Keratinocyte (primary cell): ENCODE results near the gene ATP9B. TPM values are rescaled to one million over a fixed set of nuclear protein-coding genes. Genes with fewer than 3 reads are reported as not detected.

ENCODE experiments used
- DNase-seq: peaks from one replicate; pipeline ENCODE4 v3.0.0-alpha.2; 2011; ENCODE audit warnings: low read depth, missing footprints, low spot score
- FAIRE-seq: peaks from 2 replicates; lab custom pipeline; 2011; peaks lifted over from hg19 to GRCh38; lab: Jason Lieb, UNC
- H2AFZ ChIP-seq: 2 replicates; pipeline ENCODE4 v1.6.0; 2012; ENCODE audit warnings: low read length, control low read depth, inconsistent platforms; ENCODE audit not compliant: control insufficient read depth
- H3K27ac ChIP-seq: 2 replicates; pipeline ENCODE4 v1.5.1; 2011; ENCODE audit warnings: low read length; ENCODE audit not compliant: control insufficient read depth, insufficient read depth
- H3K27me3 ChIP-seq: 3 replicates; pipeline ENCODE4 v1.6.0; 2011; ENCODE audit warnings: low read length; ENCODE audit not compliant: control insufficient read depth, insufficient read depth; ENCODE audit errors: extremely low read depth
- H3K36me3 ChIP-seq, 2 experiments: 2 replicates in 1 of 2; 3 replicates in 1 of 2; pipeline ENCODE4 v1.5.1; 2011; ENCODE audit warnings: low read length in 2 of 2, mild to moderate bottlenecking in 1 of 2; ENCODE audit not compliant: control insufficient read depth in 2 of 2, insufficient read depth in 2 of 2; ENCODE audit errors: extremely low read depth in 1 of 2
- H3K4me1 ChIP-seq: 3 replicates; pipeline ENCODE4 v1.5.1; 2011; ENCODE audit warnings: low read length; ENCODE audit not compliant: control insufficient read depth, insufficient read depth; ENCODE audit errors: extremely low read depth
- H3K4me2 ChIP-seq: 3 replicates; pipeline ENCODE4 v1.6.0; 2011; ENCODE audit warnings: low read depth, low read length; ENCODE audit not compliant: control insufficient read depth, insufficient read depth; ENCODE audit errors: extremely low read depth
- H3K4me3 ChIP-seq, 3 experiments: fragments of 200-600 bp in 1 of 3; sonication (generic) in 1 of 3; 2 replicates in 2 of 3; 3 replicates in 1 of 3; pipeline ENCODE4 v1.5.1; 2011 to 2016; ENCODE audit warnings: low read length in 3 of 3, mild to moderate bottlenecking in 3 of 3, control low read depth in 2 of 3, inconsistent platforms in 1 of 3, low read depth in 1 of 3, mixed read lengths in 1 of 3, mixed run types in 1 of 3, moderate library complexity in 1 of 3; ENCODE audit not compliant: control insufficient read depth in 2 of 3, insufficient read depth in 2 of 3; ENCODE audit errors: extremely low read depth in 1 of 3
- H3K79me2 ChIP-seq: 2 replicates; pipeline ENCODE4 v1.6.0; 2012; ENCODE audit warnings: low read length; ENCODE audit not compliant: control insufficient read depth, insufficient read depth
- H3K9ac ChIP-seq: 3 replicates; pipeline ENCODE4 v1.6.0; 2011; ENCODE audit warnings: low read length; ENCODE audit not compliant: control insufficient read depth, insufficient read depth; ENCODE audit errors: extremely low read depth
- H3K9me1 ChIP-seq: 3 replicates; pipeline ENCODE4 v1.6.0; 2011; ENCODE audit warnings: low read length; ENCODE audit not compliant: control insufficient read depth, insufficient read depth; ENCODE audit errors: extremely low read depth
- H3K9me3 ChIP-seq: 2 replicates; pipeline ENCODE4 v1.5.1; 2012; ENCODE audit warnings: low read depth, low read length; ENCODE audit not compliant: control insufficient read depth
- H4K20me1 ChIP-seq: 3 replicates; pipeline ENCODE4 v1.6.0; 2011; ENCODE audit warnings: low read length; ENCODE audit not compliant: control insufficient read depth, insufficient read depth; ENCODE audit errors: extremely low read depth
- EZH2 ChIP-seq: IDR thresholded peaks from one replicate; pipeline ENCODE4 v1.6.1; 2012; ENCODE audit warnings: inconsistent platforms, mild to moderate bottlenecking, low read length, moderate library complexity
- dilution Hi-C: fragments of 300-500 bp; cut with MboI; formaldehyde crosslinking; loops from one replicate; pipeline ENCODE4 v1.7.0; 2020; ENCODE audit warnings: low sequenced_read_pairs; ENCODE audit not compliant: extremely low pct_ligation_motif_present
- polyA plus RNA-seq, 5 experiments: library from polyadenylated mRNA; depleted of rRNA in 3 of 5; stranded (reverse) in 3 of 5; stranded (forward) in 1 of 5; unstranded in 1 of 5; fragments of >200 nt; gene quantifications; 1 replicate in 1 of 5; 2 replicates in 3 of 5; 3 replicates in 1 of 5; pipeline versions ENCODE4 v1.2.1 to v1.2.3, GENCODE V29; 2011 to 2012; ENCODE audit warnings: missing spikeins in 2 of 5, low read depth in 1 of 5, low replicate concordance in 1 of 5
- TF ChIP-seq, protein P1 (sequence below), 3 experiments: IDR thresholded peaks in 1 of 3; conservative IDR thresholded peaks in 1 of 3; optimal IDR thresholded peaks in 1 of 3; 2 replicates in 2 of 3; 3 replicates in 1 of 3; pipeline versions ENCODE3 to v1.5.1; 2011; ENCODE audit warnings: low read length in 3 of 3, mild to moderate bottlenecking in 3 of 3, moderate library complexity in 2 of 3, control low read depth in 1 of 3, inconsistent platforms in 1 of 3; ENCODE audit not compliant: insufficient read depth in 2 of 3; ENCODE audit errors: extremely low read depth in 1 of 3

The ATP9B gene
- polyA plus RNA-seq, 1 donor (not counting 4 experiments of a cell fraction or from before 2014, with no cell fraction given), result 16.1 TPM

DNA sequence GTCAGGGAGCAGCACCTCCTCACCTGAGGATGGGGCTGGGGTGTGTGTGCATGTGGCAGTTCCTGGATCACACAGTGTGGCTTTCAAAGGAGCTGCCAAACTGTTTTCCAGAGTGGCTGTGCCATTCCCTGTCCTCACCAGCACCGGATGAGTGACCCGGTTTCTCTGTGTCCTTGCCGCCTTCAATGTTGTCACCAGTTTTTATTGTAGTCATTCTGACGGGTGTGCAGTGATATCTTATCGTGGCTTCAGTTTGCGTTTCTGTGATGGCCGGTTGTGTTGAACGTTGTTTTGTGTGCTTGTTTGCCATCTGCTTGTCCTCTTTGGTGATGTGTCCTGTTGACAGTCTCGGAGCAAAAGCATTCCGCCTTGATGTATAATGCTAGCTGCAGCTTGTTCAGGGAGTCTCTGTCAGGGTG, 108.9 kb downstream of the ATP9B start:
- FAIRE-seq, result no peak
- H2AFZ ChIP-seq, result no peak overlapping the region
- TF ChIP-seq, protein P1, sequence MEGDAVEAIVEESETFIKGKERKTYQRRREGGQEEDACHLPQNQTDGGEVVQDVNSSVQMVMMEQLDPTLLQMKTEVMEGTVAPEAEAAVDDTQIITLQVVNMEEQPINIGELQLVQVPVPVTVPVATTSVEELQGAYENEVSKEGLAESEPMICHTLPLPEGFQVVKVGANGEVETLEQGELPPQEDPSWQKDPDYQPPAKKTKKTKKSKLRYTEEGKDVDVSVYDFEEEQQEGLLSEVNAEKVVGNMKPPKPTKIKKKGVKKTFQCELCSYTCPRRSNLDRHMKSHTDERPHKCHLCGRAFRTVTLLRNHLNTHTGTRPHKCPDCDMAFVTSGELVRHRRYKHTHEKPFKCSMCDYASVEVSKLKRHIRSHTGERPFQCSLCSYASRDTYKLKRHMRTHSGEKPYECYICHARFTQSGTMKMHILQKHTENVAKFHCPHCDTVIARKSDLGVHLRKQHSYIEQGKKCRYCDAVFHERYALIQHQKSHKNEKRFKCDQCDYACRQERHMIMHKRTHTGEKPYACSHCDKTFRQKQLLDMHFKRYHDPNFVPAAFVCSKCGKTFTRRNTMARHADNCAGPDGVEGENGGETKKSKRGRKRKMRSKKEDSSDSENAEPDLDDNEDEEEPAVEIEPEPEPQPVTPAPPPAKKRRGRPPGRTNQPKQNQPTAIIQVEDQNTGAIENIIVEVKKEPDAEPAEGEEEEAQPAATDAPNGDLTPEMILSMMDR (optimal IDR thresholded peaks at IDR 0.05 in 1 of 3, IDR thresholded peaks at IDR 0.05 in 1 of 3, conservative IDR thresholded peaks at IDR 0.05 in 1 of 3; ENCODE audit: extremely low read depth in 1 of 3, insufficient read depth in 2 of 3, low read length in 3 of 3), result no peak
- no peak for TF ChIP-seq EZH2

DNA sequence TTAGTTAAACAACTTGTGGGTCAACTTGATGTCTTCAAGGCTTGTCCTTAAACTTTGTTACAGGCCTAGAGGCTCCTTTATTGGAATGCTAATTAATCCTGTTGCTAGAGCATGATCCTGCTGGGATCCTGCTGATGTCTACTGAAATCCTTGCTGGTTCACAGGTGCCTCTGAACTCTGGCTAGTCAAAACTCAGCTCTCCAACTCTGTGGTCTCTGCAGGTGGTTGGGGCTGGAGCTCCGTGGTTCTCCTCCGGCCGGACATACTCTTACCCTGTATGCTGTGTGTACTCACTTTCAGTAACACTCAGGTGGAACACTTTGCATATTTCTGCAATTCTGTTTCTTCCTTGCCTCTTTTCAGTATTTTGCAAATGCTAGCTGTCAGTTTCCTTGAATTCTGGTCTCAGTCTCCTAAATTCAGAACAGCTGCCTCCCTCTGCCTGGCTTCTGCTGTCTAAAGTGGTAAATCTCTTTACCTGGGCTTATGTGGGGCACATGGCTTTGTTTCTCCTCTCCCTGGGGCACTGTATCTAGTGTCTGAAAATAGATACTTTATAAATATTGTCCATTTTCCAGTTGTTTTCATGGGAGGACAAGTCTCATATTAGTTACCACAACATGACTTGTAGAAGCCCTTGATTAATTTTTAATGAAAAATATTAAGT, 113.0 kb downstream of the ATP9B start:
- Histone ChIP-seq H3K27me3 (no peaks in the 10 kb centered on the region), H3K9ac (no peak overlapping the region), H3K36me3 (no peaks in the 10 kb centered on the region), H3K9me3 (no peaks in the 10 kb centered on the region), H4K20me1 (no peaks in the 10 kb centered on the region), H3K27ac (no peak overlapping the region), H3K4me3 (no peak overlapping the region), H3K4me1 (no peaks in the 10 kb centered on the region), H3K9me1 (no peaks in the 10 kb centered on the region), H2AFZ (no peak overlapping the region), H3K4me2 (no peak overlapping the region), H3K79me2 (no peaks in the 10 kb centered on the region)
- FAIRE-seq (no peak), DNase-seq (no peak)
- no peak for TF ChIP-seq EZH2
- TF ChIP-seq, protein P1 (optimal IDR thresholded peaks at IDR 0.05 in 1 of 3, IDR thresholded peaks at IDR 0.05 in 1 of 3, conservative IDR thresholded peaks at IDR 0.05 in 1 of 3; ENCODE audit: extremely low read depth in 1 of 3, insufficient read depth in 2 of 3, low read length in 3 of 3), result no peak
- dilution Hi-C loops, result no loop called here

More for the DNA sequence above, 108.9 kb downstream of the ATP9B start:
- no peaks in the 10 kb centered on the region for H3K79me2 ChIP-seq
- H3K36me3 ChIP-seq, result no peaks in the 10 kb centered on the region
- dilution Hi-C loops, result no loop called here
- no peaks in the 10 kb centered on the region for H3K9me1 ChIP-seq
- H4K20me1 ChIP-seq, result no peaks in the 10 kb centered on the region
- no peak overlapping the region for H3K4me3 ChIP-seq
- no peak for DNase-seq
- H3K9me3 ChIP-seq, result no peaks in the 10 kb centered on the region
- no peak overlapping the region for H3K27ac ChIP-seq
- H3K4me2 ChIP-seq, result no peak overlapping the region
- no peaks in the 10 kb centered on the region for H3K4me1 ChIP-seq
- no peak overlapping the region for H3K9ac ChIP-seq
- H3K27me3 ChIP-seq, result no peaks in the 10 kb centered on the region
